Stimulated activated CD4-positive, alpha-beta T cell treated with anti-CD3 and anti-CD28 coated beads, Interleukin-4, amount 100 ng/mL, for 1 hour (primary cell): ENCODE data around the gene PUM1.
"Not testable (repeated sequence)": the region's sequence is repeated elsewhere in the genome, so short reads cannot be mapped to it uniquely, and the experiment has no call there.

Experiments used
- DNase-seq: peaks from one replicate; pipeline ENCODE4 v3.0.0-alpha.2; 2020

PUM1 gene

GRCh38 chr1:31062867-31063380, 2.6 kb downstream of the PUM1 start:
- DNase-seq, result no peak

GRCh38 chr1:31062162-31062866, 3.2 kb downstream of the PUM1 start:
- not testable (repeated sequence) for DNase-seq

DNA sequence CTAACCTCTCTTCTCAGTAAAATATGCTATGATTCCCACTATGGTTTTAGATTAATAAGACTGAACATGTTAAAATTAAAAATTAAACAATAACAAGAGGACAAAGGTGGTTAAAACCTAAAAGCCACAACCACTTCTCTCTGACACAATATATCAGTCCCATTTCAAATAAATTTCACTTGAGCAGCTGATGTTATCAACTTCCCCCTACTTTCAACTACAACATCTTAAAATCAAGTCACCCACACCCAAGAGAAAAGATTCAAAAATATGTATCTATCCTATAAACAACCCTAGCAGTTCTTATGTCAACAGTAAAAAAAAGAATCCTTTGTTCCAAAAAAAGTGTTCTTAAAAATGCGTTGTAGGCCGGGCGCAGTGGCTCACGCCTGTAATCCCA, 7.5 kb downstream of the PUM1 start:
- DNase-seq, result no peak

DNA sequence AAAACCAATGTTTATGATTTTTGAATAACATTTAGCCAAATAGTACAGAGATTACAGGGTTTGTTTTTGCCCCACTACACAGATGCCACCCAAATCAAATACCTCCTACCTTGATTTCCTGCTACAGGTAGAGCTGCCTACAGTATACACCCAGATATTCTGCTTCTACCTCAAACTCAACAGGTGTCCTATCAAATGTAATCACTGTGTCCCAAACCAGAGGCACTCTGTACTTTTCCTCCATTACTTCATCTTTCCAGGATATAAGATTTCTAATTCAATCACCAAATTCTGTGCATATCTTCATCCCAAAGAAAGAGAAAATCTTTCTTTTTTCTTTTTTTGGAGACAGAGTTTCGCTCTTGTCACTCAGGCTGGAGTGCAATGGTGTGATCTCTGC, 9.6 kb downstream of the PUM1 start:
- no peak for DNase-seq

DNA sequence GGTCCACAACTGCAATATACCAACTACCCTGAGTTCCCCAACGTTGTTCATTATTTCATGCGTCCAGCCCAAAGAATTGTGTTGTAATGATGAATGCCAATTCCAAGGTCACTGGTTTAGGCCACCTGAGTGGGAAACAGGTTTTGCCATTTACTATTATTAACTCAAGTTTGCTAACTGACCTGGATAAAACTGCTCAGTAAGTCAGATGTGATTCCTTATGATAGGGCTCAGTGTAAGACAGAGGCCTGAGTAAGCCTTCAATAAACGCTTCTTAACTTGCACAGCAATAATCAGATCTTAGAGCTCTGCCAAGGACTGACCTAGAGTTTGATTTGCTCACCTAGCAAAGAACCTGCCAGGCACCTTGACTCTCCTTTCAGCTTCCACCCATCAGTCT, 10.0 kb downstream of the PUM1 start:
- DNase-seq, result no peak

- DNase-seq, result no peak
These were observed 10.5 kb downstream of the PUM1 start for GRCh38 chr1:31054958-31055481.

DNA sequence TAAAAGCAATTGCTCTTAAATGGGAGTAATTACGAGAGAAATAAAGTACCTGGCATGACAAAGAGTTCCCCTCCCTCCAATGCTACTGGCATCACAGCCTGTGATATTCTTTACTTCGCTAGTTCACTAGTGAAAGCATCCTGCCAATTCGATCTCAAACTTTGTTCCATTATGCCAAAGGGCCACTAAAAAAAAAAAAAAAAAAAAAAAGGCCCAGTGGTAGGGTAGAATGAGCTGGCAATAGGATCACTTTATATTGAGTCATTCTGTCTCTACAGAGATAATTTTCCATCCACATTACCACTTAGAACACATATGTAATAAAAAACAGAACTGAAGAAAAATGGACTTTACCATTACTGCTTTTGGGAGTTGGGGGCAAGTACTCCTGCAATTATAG, 11.2 kb downstream of the PUM1 start:
- DNase-seq, result no peak

- DNase-seq, result not testable (repeated sequence)
These were observed 12.9 kb downstream of the PUM1 start for GRCh38 chr1:31052613-31053012.

- DNase-seq, result no peak
These were observed 13.9 kb downstream of the PUM1 start for GRCh38 chr1:31051611-31052010.

- DNase-seq, result not testable (repeated sequence)
These were observed 18.0 kb downstream of the PUM1 start for GRCh38 chr1:31047507-31047906.

- no peak for DNase-seq
These were observed 21.9 kb downstream of the PUM1 start for GRCh38 chr1:31043631-31044030.

- no peak for DNase-seq
These were observed 22.9 kb downstream of the PUM1 start for GRCh38 chr1:31042656-31043055.

DNA sequence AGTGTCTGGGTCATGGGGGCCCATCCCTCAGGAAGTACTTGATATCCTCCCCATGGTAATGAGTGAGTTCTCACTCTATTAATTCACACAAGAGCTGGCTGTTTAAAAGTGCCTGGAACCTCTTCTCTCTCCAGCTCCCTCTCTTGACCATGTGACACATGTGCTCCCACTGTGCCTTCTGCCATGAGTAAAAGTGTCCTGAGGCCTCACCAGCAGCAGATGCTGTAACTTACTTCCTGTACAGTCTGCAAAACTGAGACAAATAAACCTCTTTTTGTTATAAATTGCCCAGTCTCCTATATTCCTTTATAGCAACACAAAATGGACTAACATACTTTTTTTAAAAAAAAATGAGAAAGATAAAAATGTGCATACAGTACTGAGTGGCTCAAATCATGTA, 24.0 kb downstream of the PUM1 start:
- no peak for DNase-seq

GRCh38 chr1:31040038-31040437, 25.5 kb downstream of the PUM1 start:
- DNase-seq, result no peak

GRCh38 chr1:31038935-31039334, 26.6 kb downstream of the PUM1 start:
- DNase-seq, result not testable (repeated sequence)

DNA sequence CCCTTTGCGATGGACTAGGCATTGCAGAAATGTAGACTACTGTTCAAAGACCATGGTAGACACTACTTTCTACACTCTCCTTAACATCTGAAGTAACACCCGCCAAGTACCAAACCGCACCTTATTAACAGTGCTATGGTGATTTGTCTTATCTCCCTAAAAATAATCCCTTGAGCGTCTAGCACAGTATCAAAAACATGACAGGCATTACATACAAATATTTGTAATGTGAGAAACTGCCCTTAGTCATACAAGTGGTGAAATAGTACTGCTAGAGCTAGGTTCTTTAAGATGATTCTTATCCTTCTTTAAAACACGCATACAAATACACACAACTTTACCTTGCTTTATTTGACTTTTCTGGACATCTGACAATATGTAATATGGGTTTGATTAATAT, 27.2 kb downstream of the PUM1 start:
- no peak for DNase-seq

DNA sequence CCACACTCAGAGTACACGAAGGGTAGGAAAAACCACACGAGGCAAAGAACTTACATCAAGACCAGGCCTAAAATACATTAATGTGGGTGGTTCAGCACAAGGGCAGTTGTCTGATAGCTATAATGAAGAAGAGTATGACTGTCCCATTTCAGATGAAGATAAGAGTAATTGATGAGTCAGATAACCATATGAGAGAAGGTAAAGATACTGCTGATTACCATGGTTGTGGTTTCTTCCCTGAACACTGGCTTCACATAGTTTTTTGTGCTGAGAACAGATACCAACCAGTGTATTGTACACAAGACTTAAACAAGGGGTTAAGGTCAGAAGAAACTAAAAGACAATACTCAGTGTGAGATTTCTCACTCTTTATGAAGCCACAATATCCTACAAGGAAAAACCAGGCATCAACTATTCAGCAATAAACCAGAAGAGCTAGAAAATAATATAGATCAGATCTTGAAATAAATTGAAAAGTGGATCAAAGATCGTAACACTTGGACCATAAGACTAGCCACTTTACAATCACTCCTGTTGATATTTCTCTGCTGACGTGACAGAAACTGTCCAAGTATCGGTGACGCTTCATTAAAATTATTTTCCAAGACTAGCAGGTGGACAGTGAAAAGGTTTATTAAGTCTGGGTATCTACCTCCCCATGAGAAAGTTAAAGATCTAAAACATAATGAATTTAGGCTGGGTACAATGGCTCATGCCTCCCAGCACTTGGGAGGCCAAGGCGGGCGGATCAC, 28.6 kb downstream of the PUM1 start:
- DNase-seq, result no peak

DNA sequence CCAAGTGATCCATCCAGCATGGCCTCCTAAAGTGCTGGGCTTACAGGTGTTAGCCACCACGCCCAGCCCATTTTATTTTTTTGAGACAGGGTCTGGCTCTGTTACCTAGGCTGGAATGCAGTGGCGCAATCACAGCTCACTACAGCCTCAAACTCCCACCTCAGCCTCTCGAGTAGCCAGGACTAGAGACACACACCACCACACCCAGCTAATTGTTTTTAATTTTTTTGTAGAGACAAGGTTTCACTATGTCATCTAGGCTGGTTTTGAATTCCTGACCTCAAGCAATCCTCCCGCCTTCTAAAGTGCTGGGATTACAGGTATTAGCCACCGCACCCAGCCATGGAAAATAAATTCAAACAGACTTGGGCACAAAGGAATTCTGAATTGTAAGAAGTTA, 31.9 kb downstream of the PUM1 start:
- DNase-seq, result no peak

DNA sequence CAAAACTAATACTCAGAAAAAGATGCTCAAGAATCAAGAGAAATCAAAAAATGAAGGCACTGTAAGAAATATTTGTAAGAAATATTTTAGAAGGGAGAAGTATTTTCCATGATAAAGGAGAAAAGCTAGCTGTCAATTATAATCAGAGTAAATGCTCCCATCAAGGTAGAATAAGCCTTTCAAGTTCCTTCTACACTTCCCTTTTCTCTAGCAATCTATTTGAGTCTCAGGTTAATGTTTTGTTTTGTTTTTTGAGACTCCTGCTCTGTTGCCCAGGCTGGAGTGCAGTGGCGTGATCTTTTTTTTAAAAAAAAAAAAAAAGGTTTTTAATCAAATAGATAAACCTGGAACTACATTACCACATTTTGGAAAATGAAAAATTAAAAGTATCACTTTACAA, 33.3 kb downstream of the PUM1 start:
- no peak for DNase-seq

DNA sequence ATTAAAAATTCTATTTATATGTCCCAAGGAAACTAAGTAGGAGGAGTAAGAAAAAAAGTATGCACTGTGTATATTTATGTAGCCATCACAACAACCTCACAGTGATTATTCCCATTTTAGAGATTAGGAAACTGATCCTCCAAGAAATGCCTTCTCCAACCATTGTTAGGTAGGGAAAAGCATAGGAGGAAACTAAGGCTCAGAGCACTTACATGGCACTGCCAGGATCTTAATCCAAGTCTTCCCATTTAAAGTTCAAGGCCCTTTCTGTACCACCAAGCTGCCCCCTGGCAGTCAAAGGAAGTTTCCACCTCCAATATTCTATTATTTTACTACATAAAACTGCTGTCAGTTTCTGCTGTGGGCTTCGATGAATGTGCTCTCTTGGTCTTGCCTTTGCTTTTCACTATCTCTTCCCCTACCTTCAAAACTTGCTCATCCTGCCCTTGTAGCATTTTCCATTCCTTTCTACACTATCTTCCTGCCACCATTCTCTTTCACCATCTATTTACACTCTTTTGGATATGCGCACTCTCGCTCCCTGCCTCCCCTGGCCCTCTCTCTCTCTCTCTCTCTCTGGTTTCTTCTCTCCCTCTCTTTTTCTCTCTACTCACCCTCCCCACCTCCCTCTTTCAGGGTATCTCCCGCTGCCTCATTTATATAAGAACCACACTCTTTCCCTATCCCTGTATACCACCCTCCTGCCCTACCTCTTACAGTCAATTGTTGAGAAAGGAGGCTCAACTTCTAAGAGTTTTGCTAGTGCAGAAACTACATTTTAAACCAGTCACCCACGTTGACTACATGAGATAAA, 34.0 kb downstream of the PUM1 start:
- DNase-seq, result no peak

GRCh38 chr1:31029026-31029425, 36.5 kb downstream of the PUM1 start:
- DNase-seq, result no peak

GRCh38 chr1:31027693-31028526, 37.6 kb downstream of the PUM1 start:
- DNase-seq, result no peak
